ENCODE measurements around the gene CHRM5. TPM values are rescaled to one million over a fixed set of nuclear protein-coding genes. Genes with fewer than 3 reads are reported as not detected.

Gene CHRM5
- total and polyA plus RNA-seq, 3 donors from 2014 or later, result 0.81 to 1.3 (median 0.94) TPM

DNA sequence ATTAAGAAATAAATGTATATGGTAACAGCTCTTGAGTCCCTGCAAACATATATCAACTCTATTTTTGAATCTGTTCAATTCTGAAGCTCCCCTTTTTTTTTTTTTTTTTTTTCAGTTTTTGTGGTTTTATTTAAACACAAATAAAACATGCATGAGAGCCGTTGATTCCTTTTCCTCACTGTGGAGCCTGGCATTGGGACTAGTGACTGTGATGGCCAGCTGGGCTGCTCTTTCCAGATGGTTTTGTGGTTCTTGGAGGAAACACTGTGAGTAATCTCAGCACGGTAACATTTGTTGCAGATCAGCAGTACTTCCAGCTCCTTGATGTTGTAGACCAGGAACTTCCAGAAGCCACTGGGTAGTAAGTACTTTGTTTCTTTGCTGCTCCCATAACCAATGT is 117.4 kb downstream of the CHRM5 start:
- 62 to 89% methylated on average over 2 of the region's 2 CpGs for WGBS, 2 donors
- intact Hi-C loops (cut with DNase I; ENCODE audit: low total_unique reads), result no loop called here
- no peak for DNase-seq
- H3K27me3 ChIP-seq, result no peaks in the 10 kb centered on the region
- no peak for TF ChIP-seq POLR2A (IDR thresholded peaks at IDR 0.05)
- TF ChIP-seq, protein P1, sequence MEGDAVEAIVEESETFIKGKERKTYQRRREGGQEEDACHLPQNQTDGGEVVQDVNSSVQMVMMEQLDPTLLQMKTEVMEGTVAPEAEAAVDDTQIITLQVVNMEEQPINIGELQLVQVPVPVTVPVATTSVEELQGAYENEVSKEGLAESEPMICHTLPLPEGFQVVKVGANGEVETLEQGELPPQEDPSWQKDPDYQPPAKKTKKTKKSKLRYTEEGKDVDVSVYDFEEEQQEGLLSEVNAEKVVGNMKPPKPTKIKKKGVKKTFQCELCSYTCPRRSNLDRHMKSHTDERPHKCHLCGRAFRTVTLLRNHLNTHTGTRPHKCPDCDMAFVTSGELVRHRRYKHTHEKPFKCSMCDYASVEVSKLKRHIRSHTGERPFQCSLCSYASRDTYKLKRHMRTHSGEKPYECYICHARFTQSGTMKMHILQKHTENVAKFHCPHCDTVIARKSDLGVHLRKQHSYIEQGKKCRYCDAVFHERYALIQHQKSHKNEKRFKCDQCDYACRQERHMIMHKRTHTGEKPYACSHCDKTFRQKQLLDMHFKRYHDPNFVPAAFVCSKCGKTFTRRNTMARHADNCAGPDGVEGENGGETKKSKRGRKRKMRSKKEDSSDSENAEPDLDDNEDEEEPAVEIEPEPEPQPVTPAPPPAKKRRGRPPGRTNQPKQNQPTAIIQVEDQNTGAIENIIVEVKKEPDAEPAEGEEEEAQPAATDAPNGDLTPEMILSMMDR (IDR thresholded peaks at IDR 0.05), result no peak
- H3K4me3 ChIP-seq, result no peak overlapping the region
- H3K27ac ChIP-seq, result no peak overlapping the region
- H3K36me3 ChIP-seq (ENCODE audit: low read depth, missing control alignments), result no peaks in the 10 kb centered on the region
- H3K9me3 ChIP-seq, result no peaks in the 10 kb centered on the region
- no peaks in the 10 kb centered on the region for H3K4me1 ChIP-seq

DNA sequence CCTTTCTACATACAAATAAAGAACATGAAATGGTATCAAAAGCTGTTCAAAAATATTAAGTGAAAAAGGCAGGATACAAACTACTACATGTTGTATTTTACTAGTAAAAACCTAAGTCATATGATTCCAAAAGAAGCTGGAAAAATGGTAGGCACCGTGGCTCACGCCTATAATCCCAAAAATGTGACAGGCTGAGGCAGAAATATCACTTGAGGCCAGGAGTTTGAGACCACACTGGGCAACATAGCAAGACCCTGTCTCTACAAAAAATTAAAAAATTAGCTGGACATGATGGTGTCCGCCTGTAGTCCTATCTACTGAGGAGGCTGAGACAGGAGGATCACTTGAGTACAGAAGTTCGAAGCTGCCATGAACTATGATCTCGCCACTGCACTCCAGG is 131.6 kb downstream of the CHRM5 start:
- TF ChIP-seq POLR2A (IDR thresholded peaks at IDR 0.05), result no peak
- TF ChIP-seq, protein P1 (IDR thresholded peaks at IDR 0.05), result no peak
- H3K4me3 ChIP-seq, result no peak overlapping the region
- H3K27me3 ChIP-seq, result no peaks in the 10 kb centered on the region
- H3K36me3 ChIP-seq (ENCODE audit: low read depth, missing control alignments), result no peaks in the 10 kb centered on the region
- WGBS, 2 donors, result 77 to 78% methylated on average over 5 of the region's 5 CpGs
- no peak overlapping the region for H3K27ac ChIP-seq
- DNase-seq, result no peak
- peaks cover 4% of the 10 kb centered on the region for H3K4me1 ChIP-seq
- intact Hi-C loops (cut with DNase I; ENCODE audit: low total_unique reads), result loop anchor here (10.0 kb wide), 1 partner anchor 125 kb away; the partner anchor contains the start of gene EMC4
- no peaks in the 10 kb centered on the region for H3K9me3 ChIP-seq

DNA sequence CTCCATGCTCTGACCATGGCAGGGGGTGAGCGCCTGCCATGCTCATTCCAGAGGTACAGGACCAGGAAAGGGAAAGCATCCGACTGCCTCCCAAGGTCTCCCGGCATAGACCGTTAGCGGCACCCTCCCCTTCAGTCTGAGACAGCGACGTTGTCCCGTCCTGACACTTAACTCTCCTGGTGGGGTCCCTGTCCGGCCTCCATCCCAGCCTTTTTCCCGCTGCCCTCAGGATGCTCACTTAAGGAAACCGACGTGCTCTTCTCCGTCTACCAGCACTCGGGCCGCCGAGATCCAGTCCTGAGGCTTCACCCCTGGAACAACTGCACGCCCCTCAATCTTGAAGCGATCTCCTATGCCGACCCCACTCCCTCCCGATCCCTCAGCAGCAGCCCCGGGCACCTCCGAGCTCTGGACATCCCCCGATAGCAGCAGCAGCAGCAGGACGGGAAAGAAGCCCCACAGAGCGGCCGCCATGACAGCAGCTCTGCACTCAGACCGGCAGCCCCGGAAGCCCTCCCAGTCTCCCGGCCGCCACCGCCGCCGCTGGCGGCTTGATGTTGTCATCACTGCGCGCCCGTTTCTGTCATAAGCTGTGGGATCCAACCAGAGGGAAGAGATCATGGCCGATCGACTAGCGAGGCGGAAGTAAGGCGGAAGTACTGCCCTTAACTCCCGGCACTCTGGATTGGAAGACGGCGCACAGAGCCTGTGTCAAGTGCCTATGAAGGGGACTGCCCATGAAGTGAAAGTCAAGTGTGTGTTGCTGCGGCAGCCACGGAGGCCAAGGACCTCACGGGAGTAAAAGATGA is 133.3 kb downstream of the CHRM5 start, which contains the start of the genes EMC7 and PGBD4:
Gene EMC7 (minus strand): TSS at position 497 of the 809 bp plus-strand sequence. CDS start 23 bp downstream, at position 474.
Gene PGBD4 (plus strand): TSS at position 718 of the 809 bp plus-strand sequence. CDS start 449 bp downstream, outside the sequence.
- Histone ChIP-seq H3K9me3 (no peaks in the 10 kb centered on the region), H3K27me3 (no peaks in the 10 kb centered on the region), H3K4me3 (peak within 1 kb of the TSS; percentile 85 to 96), H3K27ac (peak within 1 kb of the TSS; percentile 74 to 81), H3K4me1 (peaks cover 4% of the 10 kb centered on the region), H3K36me3 (ENCODE audit: low read depth, missing control alignments) (no peaks in the 10 kb centered on the region)
- intact Hi-C loops (cut with DNase I; ENCODE audit: low total_unique reads), result loop anchor here (10.0 kb wide), 1 partner anchor 123 kb away; the partner anchor contains the start of gene EMC4
- TF ChIP-seq, protein P1 (IDR thresholded peaks at IDR 0.05), result peak in 1 of 3 experiments; percentile 12
- no peak for TF ChIP-seq POLR2A (IDR thresholded peaks at IDR 0.05)
- peak; percentile 99 for DNase-seq
- WGBS, 2 donors, result 0% methylated on average over 35 to 48 of the region's 48 CpGs

DNA sequence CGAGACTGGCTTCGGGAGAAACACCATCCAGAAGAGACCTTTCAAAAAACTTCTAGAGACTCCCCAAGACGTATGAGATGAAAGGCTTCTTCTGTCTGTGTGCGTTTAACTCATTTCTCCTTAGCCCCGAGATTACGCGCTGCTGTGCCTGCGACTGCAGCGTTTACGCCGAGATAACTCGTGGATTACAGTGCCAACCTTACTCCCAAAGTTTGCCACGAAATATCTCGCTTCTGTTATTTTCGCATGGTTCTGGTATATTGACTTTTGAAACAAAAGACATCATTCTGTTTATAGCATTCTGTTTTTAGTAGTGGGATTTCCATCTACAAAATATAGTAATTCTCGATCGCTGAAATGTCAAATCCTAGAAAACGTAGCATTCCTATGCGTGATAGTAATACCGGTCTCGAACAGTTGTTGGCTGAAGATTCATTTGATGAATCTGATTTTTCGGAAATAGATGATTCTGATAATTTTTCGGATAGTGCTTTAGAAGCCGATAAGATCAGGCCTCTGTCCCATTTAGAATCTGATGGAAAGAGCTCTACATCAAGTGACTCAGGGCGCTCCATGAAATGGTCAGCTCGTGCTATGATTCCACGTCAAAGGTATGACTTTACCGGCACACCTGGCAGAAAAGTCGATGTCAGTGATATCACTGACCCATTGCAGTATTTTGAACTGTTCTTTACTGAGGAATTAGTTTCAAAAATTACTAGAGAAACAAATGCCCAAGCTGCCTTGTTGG is 134.1 kb downstream of the CHRM5 start:
- H3K27me3 ChIP-seq, result no peaks in the 10 kb centered on the region
- 13 to 17% methylated on average over 29 of the region's 29 CpGs for WGBS, 2 donors
- intact Hi-C loops (cut with DNase I; ENCODE audit: low total_unique reads), result loop anchor here (10.0 kb wide), 1 partner anchor 122 kb away; the partner anchor contains the start of gene EMC4
- no peaks in the 10 kb centered on the region for H3K36me3 ChIP-seq (ENCODE audit: low read depth, missing control alignments)
- H3K4me1 ChIP-seq, result peaks cover 4% of the 10 kb centered on the region
- peak overlapping the region; percentile 85 to 96 for H3K4me3 ChIP-seq
- TF ChIP-seq, protein P1 (IDR thresholded peaks at IDR 0.05), result no peak
- TF ChIP-seq POLR2A (IDR thresholded peaks at IDR 0.05), result no peak
- peak overlapping the region; percentile 63 to 74 for H3K27ac ChIP-seq
- DNase-seq, result no peak
- H3K9me3 ChIP-seq, result no peaks in the 10 kb centered on the region
